KMS-11 (cell line): Measurements from ENCODE around the gene TNFAIP3.

Experiments used
- H2AFZ ChIP-seq: fragments of 200-600 bp; sonication (generic); 2 replicates; pipeline ENCODE4 v1.6.1; 2016; ENCODE audit warnings: antibody characterized with exemption, mixed run types, low read depth
- H3K27ac ChIP-seq: fragments of 200-600 bp; sonication (generic); 2 replicates; pipeline ENCODE4 v1.6.1; 2016; ENCODE audit warnings: mild to moderate bottlenecking, mixed run types
- H3K27me3 ChIP-seq: fragments of 200-600 bp; sonication (generic); 2 replicates; pipeline ENCODE4 v1.6.1; 2017; ENCODE audit warnings: mild to moderate bottlenecking, low read depth, mixed run types, moderate library complexity; ENCODE audit not compliant: insufficient read depth
- H3K36me3 ChIP-seq: fragments of 200-600 bp; sonication (generic); 2 replicates; pipeline ENCODE4 v1.6.1; 2017; ENCODE audit warnings: mild to moderate bottlenecking, mixed run types; ENCODE audit not compliant: insufficient read depth
- H3K4me1 ChIP-seq: fragments of 200-600 bp; sonication (generic); 2 replicates; pipeline ENCODE4 v1.6.1; 2016; ENCODE audit warnings: mild to moderate bottlenecking, low read depth, mixed run types; ENCODE audit not compliant: poor library complexity, severe bottlenecking
- H3K4me2 ChIP-seq: fragments of 200-600 bp; sonication (generic); 2 replicates; pipeline ENCODE4 v1.7.0; 2016; ENCODE audit warnings: mild to moderate bottlenecking, mixed run types
- H3K4me3 ChIP-seq: fragments of 200-600 bp; sonication (generic); IDR thresholded peaks from 2 replicates; pipeline ENCODE4 v1.6.1; 2017; ENCODE audit warnings: low read depth, low read length, mixed read lengths; ENCODE audit not compliant: insufficient read depth
- H3K79me2 ChIP-seq: fragments of 200-600 bp; sonication (generic); 2 replicates; pipeline ENCODE4 v1.6.1; 2016; ENCODE audit warnings: low read depth, mixed run types; ENCODE audit not compliant: insufficient read depth
- H3K9ac ChIP-seq: fragments of 200-600 bp; sonication (generic); 2 replicates; pipeline ENCODE4 v1.6.1; 2016; ENCODE audit warnings: mild to moderate bottlenecking, mixed run types
- H4K20me1 ChIP-seq: fragments of 200-600 bp; sonication (generic); 2 replicates; pipeline ENCODE4 v1.6.1; 2016; ENCODE audit warnings: mild to moderate bottlenecking, mixed run types; ENCODE audit not compliant: insufficient read depth
- CTCF ChIP-seq: fragments of 200-600 bp; sonication (generic); conservative IDR thresholded peaks from 2 replicates; pipeline ENCODE4 v1.6.1; 2017; ENCODE audit warnings: low read depth, mild to moderate bottlenecking, antibody characterized with exemption, low read length, moderate library complexity, mixed read lengths

The TNFAIP3 gene

GRCh38 chr6:137919502-137919823 is 52.4 kb downstream of the TNFAIP3 start:
- Histone ChIP-seq H3K4me1 (peaks cover 25% of the 10 kb centered on the region), H2AFZ (no peak overlapping the region), H3K27me3 (no peaks in the 10 kb centered on the region), H3K4me3 (no peak overlapping the region), H4K20me1 (no peaks in the 10 kb centered on the region), H3K36me3 (no peaks in the 10 kb centered on the region), H3K9ac (no peak overlapping the region), H3K4me2 (no peak overlapping the region), H3K27ac (no peak overlapping the region), H3K79me2 (no peaks in the 10 kb centered on the region)
- TF ChIP-seq CTCF = no peak

GRCh38 chr6:137919837-137920730 is 53.0 kb downstream of the TNFAIP3 start:
- H3K9ac ChIP-seq = no peak overlapping the region
- peaks cover 31% of the 10 kb centered on the region for H3K4me1 ChIP-seq
- H3K79me2 ChIP-seq = no peaks in the 10 kb centered on the region
- no peaks in the 10 kb centered on the region for H4K20me1 ChIP-seq
- H3K27ac ChIP-seq = no peak overlapping the region
- no peak for TF ChIP-seq CTCF
- no peak overlapping the region for H2AFZ ChIP-seq
- no peaks in the 10 kb centered on the region for H3K36me3 ChIP-seq
- H3K4me3 ChIP-seq = no peak overlapping the region
- H3K4me2 ChIP-seq = no peak overlapping the region
- no peaks in the 10 kb centered on the region for H3K27me3 ChIP-seq

- Histone ChIP-seq H3K4me2 (no peak overlapping the region), H3K4me1 (peaks cover 48% of the 10 kb centered on the region), H4K20me1 (no peaks in the 10 kb centered on the region), H3K9ac (no peak overlapping the region), H3K4me3 (no peak overlapping the region), H3K27me3 (no peaks in the 10 kb centered on the region), H3K36me3 (no peaks in the 10 kb centered on the region), H3K27ac (no peak overlapping the region), H2AFZ (no peak overlapping the region), H3K79me2 (no peaks in the 10 kb centered on the region)
- peak; percentile 25; the same call in 1 of the 2 replicates for TF ChIP-seq CTCF
Measured at GRCh38 chr6:137921823-137922222, 54.8 kb downstream of the TNFAIP3 start.

- H4K20me1 ChIP-seq = no peaks in the 10 kb centered on the region
- no peaks in the 10 kb centered on the region for H3K79me2 ChIP-seq
- H3K4me1 ChIP-seq = peaks cover 69% of the 10 kb centered on the region
- no peak overlapping the region for H3K27ac ChIP-seq
- no peak for TF ChIP-seq CTCF
- H2AFZ ChIP-seq = no peak overlapping the region
- H3K4me2 ChIP-seq = peak overlapping the region; percentile 31; the same call in 1 of the 2 replicates
- H3K9ac ChIP-seq = no peak overlapping the region
- H3K36me3 ChIP-seq = no peaks in the 10 kb centered on the region
- H3K27me3 ChIP-seq = no peaks in the 10 kb centered on the region
- H3K4me3 ChIP-seq = no peak overlapping the region
Measured at GRCh38 chr6:137923866-137924653, 57.0 kb downstream of the TNFAIP3 start.
